PC-9 (cell line): ENCODE results near the gene CMC1. TPM values are rescaled to one million over a fixed set of nuclear protein-coding genes. Genes with fewer than 3 reads are reported as not detected.

Experiments used
- BruUV-seq: library from RNA; stranded (reverse); fragments of 400-500 nt; replicated peaks from 2 replicates; lab custom pipeline; 2021; lab: Mats Ljungman, UMichigan
- CTCF ChIA-PET: fragments of 300-600 bp; sonication (Branson Sonifier 250); formaldehyde crosslinking; loops from one replicate; lab custom pipeline; 2022; ENCODE audit warnings: antibody characterized with exemption; lab: Charles Lee
- POLR2A ChIA-PET: fragments of 300-600 bp; sonication (Branson Sonifier 250); formaldehyde crosslinking; loops from one replicate; lab custom pipeline; 2022; ENCODE audit warnings: antibody characterized with exemption; ENCODE audit not compliant: unreplicated experiment; lab: Charles Lee
- DNase-seq, 2 experiments: peaks; one replicate each; pipeline versions ENCODE4 v3.0.0 to v3.0.0-alpha.2; 2015 to 2022; ENCODE audit warnings: mixed read lengths in 1 of 2
- H2AFZ ChIP-seq: fragments of 200-600 bp; sonication (generic); 2 replicates; pipeline ENCODE4 v1.8.1; 2017; ENCODE audit warnings: antibody characterized with exemption
- H3F3A ChIP-seq: fragments of 200-600 bp; sonication (generic); 2 replicates; pipeline ENCODE4 v1.8.1; 2017; ENCODE audit warnings: antibody characterized with exemption, mild to moderate bottlenecking, low read depth; ENCODE audit not compliant: insufficient read depth
- H3K27ac ChIP-seq: fragments of 200-600 bp; sonication (generic); 2 replicates; pipeline ENCODE4 v1.6.1; 2016; ENCODE audit warnings: mixed run types
- H3K27me3 ChIP-seq: fragments of 200-600 bp; sonication (generic); 2 replicates; pipeline ENCODE4 v1.6.1; 2016; ENCODE audit warnings: low read depth, mixed run types; ENCODE audit not compliant: insufficient read depth
- H3K36me3 ChIP-seq: fragments of 200-600 bp; sonication (generic); 2 replicates; pipeline ENCODE4 v1.6.1; 2016; ENCODE audit warnings: low read depth, mixed run types
- H3K4me1 ChIP-seq: fragments of 200-600 bp; sonication (generic); replicated peaks from 2 replicates; pipeline ENCODE4 v1.6.1; 2016; ENCODE audit warnings: mixed run types; ENCODE audit not compliant: insufficient read depth
- H3K4me2 ChIP-seq: fragments of 200-600 bp; sonication (generic); 2 replicates; pipeline ENCODE4 v1.6.1; 2017; ENCODE audit warnings: mixed run types
- H3K4me3 ChIP-seq: fragments of 200-600 bp; sonication (generic); 2 replicates; pipeline ENCODE4 v1.6.1; 2016; ENCODE audit warnings: mixed run types
- H3K79me2 ChIP-seq: fragments of 200-600 bp; sonication (generic); 2 replicates; pipeline ENCODE4 v1.6.1; 2017; ENCODE audit warnings: low read depth, mixed run types
- H3K9me2 ChIP-seq: fragments of 200-600 bp; sonication (generic); 2 replicates; pipeline ENCODE4 v1.8.1; 2017; ENCODE audit warnings: mild to moderate bottlenecking; ENCODE audit not compliant: insufficient read depth
- H3K9me3 ChIP-seq: fragments of 200-600 bp; sonication (generic); 2 replicates; pipeline ENCODE4 v1.8.1; 2016; ENCODE audit warnings: low read depth; ENCODE audit not compliant: insufficient read depth
- H4K20me1 ChIP-seq: fragments of 200-600 bp; sonication (generic); 2 replicates; pipeline ENCODE4 v1.8.1; 2017; ENCODE audit not compliant: insufficient read depth
- EZH2 ChIP-seq: fragments of 200-600 bp; sonication (generic); IDR thresholded peaks from 2 replicates; pipeline ENCODE4 v1.8.0; 2017; ENCODE audit warnings: antibody characterized with exemption, low read depth
- intact Hi-C: fragments of 100-400 bp; cut with micrococcal nuclease; formaldehyde crosslinking; loops from one replicate; pipeline ENCODE4 v1.10.0; 2022; ENCODE audit not compliant: unreplicated experiment
- total RNA-seq: library from RNA; stranded (reverse); gene quantifications from 2 replicates; pipeline ENCODE4 v1.2.3, GENCODE V29; 2021
- TF ChIP-seq, protein P1 (sequence below): fragments of 200-600 bp; sonication (generic); conservative IDR thresholded peaks from 2 replicates; pipeline ENCODE4 v1.6.1; 2017; ENCODE audit warnings: mixed run types, antibody characterized with exemption, mild to moderate bottlenecking, moderate library complexity

The CMC1 gene
- total RNA-seq, 1 experiment from 2014 or later: 33.8 TPM

GRCh38 chr3:28232659-28233058 lies 8.8 kb upstream of the CMC1 start:
- Histone ChIP-seq H3K36me3 (no peaks in the 10 kb centered on the region), H3K9me2 (no peaks in the 10 kb centered on the region; the same call in 1 of the 2 replicates), H3K79me2 (no peaks in the 10 kb centered on the region), H3F3A (no peaks in the 10 kb centered on the region), H4K20me1 (no peaks in the 10 kb centered on the region), H3K27me3 (no peaks in the 10 kb centered on the region), H3K4me1 (no peaks in the 10 kb centered on the region), H3K4me2 (no peak overlapping the region), H3K4me3 (no peak overlapping the region), H3K27ac (no peak overlapping the region), H3K9me3 (no peaks in the 10 kb centered on the region), H2AFZ (no peak overlapping the region)
- DNase-seq: no peak
- intact Hi-C loops: no loop called here
- no TSS peak for BruUV-seq
- POLR2A ChIA-PET: no interaction called here
- TF ChIP-seq, protein P1, sequence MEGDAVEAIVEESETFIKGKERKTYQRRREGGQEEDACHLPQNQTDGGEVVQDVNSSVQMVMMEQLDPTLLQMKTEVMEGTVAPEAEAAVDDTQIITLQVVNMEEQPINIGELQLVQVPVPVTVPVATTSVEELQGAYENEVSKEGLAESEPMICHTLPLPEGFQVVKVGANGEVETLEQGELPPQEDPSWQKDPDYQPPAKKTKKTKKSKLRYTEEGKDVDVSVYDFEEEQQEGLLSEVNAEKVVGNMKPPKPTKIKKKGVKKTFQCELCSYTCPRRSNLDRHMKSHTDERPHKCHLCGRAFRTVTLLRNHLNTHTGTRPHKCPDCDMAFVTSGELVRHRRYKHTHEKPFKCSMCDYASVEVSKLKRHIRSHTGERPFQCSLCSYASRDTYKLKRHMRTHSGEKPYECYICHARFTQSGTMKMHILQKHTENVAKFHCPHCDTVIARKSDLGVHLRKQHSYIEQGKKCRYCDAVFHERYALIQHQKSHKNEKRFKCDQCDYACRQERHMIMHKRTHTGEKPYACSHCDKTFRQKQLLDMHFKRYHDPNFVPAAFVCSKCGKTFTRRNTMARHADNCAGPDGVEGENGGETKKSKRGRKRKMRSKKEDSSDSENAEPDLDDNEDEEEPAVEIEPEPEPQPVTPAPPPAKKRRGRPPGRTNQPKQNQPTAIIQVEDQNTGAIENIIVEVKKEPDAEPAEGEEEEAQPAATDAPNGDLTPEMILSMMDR: no peak
- TF ChIP-seq EZH2: no peak
- CTCF ChIA-PET: no interaction called here

- BruUV-seq: no TSS peak
- no peaks in the 10 kb centered on the region for H4K20me1 ChIP-seq
- POLR2A ChIA-PET: no interaction called here
- H3K36me3 ChIP-seq: no peaks in the 10 kb centered on the region
- no peak overlapping the region for H3K4me3 ChIP-seq
- CTCF ChIA-PET: no interaction called here
- H3K9me2 ChIP-seq: no peaks in the 10 kb centered on the region; the same call in 1 of the 2 replicates
- no peaks in the 10 kb centered on the region for H3K9me3 ChIP-seq
- H3K27ac ChIP-seq: no peak overlapping the region
- no peaks in the 10 kb centered on the region for H3F3A ChIP-seq
- TF ChIP-seq, protein P1: no peak
- TF ChIP-seq EZH2: no peak
- H3K79me2 ChIP-seq: no peaks in the 10 kb centered on the region
- H3K27me3 ChIP-seq: no peaks in the 10 kb centered on the region
- H2AFZ ChIP-seq: no peak overlapping the region
- no peak for DNase-seq
- no peak overlapping the region for H3K4me2 ChIP-seq
- intact Hi-C loops: no loop called here
- no peaks in the 10 kb centered on the region for H3K4me1 ChIP-seq
Observed at GRCh38 chr3:28234454-28234853, 7.0 kb upstream of the CMC1 start.

DNA sequence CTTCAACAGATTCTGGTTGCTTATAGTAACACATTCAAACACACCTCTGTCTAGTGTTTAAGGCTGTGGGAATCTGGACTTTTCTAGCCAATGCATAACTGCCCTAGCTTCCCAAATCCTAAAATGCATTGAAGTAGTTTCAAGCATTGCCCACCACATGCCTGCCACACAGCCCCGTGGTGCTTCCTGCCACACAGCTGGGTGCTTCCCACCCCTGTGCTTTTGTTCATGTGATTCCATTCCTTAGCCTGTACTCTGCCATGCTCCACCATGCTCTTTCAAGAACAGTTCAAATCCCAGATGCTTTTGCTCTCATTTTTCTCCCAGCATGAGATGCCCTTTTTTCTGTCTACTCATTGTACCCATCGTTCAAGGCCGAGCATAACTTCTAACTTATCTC lies 2.3 kb upstream of the CMC1 start:
- H3K9me3 ChIP-seq: no peaks in the 10 kb centered on the region
- peaks cover 16% of the 10 kb centered on the region; the same call in 1 of the 2 replicates for H3K4me1 ChIP-seq
- no peaks in the 10 kb centered on the region; the same call in 1 of the 2 replicates for H3K9me2 ChIP-seq
- no TSS peak for BruUV-seq
- no peak for DNase-seq
- H3K4me3 ChIP-seq: no peak overlapping the region
- no peaks in the 10 kb centered on the region for H3F3A ChIP-seq
- peaks cover 26% of the 10 kb centered on the region for H3K79me2 ChIP-seq
- CTCF ChIA-PET: no interaction called here
- no peak overlapping the region for H3K4me2 ChIP-seq
- H3K27ac ChIP-seq: no peak overlapping the region
- no peaks in the 10 kb centered on the region for H4K20me1 ChIP-seq
- no peaks in the 10 kb centered on the region for H3K36me3 ChIP-seq
- TF ChIP-seq, protein P1: no peak
- no peak for TF ChIP-seq EZH2
- POLR2A ChIA-PET: no interaction called here
- intact Hi-C loops: no loop called here
- H2AFZ ChIP-seq: no peak overlapping the region
- H3K27me3 ChIP-seq: no peaks in the 10 kb centered on the region
